AG10803 (cell line): Measurements from ENCODE around the gene ANKRD12.

Experiments
- DNase-seq: peaks from one replicate; pipeline ENCODE4 v3.0.0; 2010; ENCODE audit warnings: low read depth
- H3K4me3 ChIP-seq: 2 replicates; pipeline ENCODE4 v1.5.1; 2011; ENCODE audit warnings: mild to moderate bottlenecking, low read length, control low read depth
- CTCF ChIP-seq: conservative IDR thresholded peaks from 2 replicates; pipeline ENCODE4 v1.5.1; 2011; ENCODE audit warnings: mild to moderate bottlenecking, low read length, control low read depth, inconsistent platforms

The ANKRD12 gene

GRCh38 chr18:9289698-9290097 is 153.1 kb downstream of the ANKRD12 start:
- no peak overlapping the region for H3K4me3 ChIP-seq
- no peak for TF ChIP-seq CTCF
- no peak for DNase-seq

GRCh38 chr18:9290156-9290555 is 153.6 kb downstream of the ANKRD12 start:
- H3K4me3 ChIP-seq, result no peak overlapping the region
- no peak for TF ChIP-seq CTCF
- DNase-seq, result peak; percentile 33

- TF ChIP-seq CTCF, result no peak
- no peak for DNase-seq
- no peak overlapping the region for H3K4me3 ChIP-seq
Measured at GRCh38 chr18:9292047-9292446, 155.5 kb downstream of the ANKRD12 start.

GRCh38 chr18:9293948-9294347 is 157.4 kb downstream of the ANKRD12 start:
- no peak overlapping the region for H3K4me3 ChIP-seq
- no peak for TF ChIP-seq CTCF
- no peak for DNase-seq

GRCh38 chr18:9296233-9297006 is 159.8 kb downstream of the ANKRD12 start:
- TF ChIP-seq CTCF, result no peak
- no peak overlapping the region for H3K4me3 ChIP-seq
- DNase-seq, result no peak

- no peak overlapping the region for H3K4me3 ChIP-seq
- DNase-seq, result no peak
- no peak for TF ChIP-seq CTCF
Measured at GRCh38 chr18:9297007-9297393, 160.4 kb downstream of the ANKRD12 start.

GRCh38 chr18:9304388-9305070 is 167.9 kb downstream of the ANKRD12 start:
- no peak for TF ChIP-seq CTCF
- no peak for DNase-seq
- H3K4me3 ChIP-seq, result no peak overlapping the region
